Endodermal cell (in vitro differentiated cells): ENCODE measurements around the gene PRDM10. TPM values are rescaled to one million over a fixed set of nuclear protein-coding genes. Genes with fewer than 3 reads are reported as not detected.

Source experiments
- DNase-seq: peaks from one replicate; pipeline ENCODE4 v3.0.0-alpha.2; 2017
- H3K27ac ChIP-seq: 2 replicates; pipeline ENCODE4 v1.5.1; 2013; ENCODE audit warnings: mild to moderate bottlenecking, low read depth, low read length, moderate library complexity
- H3K27me3 ChIP-seq: 2 replicates; pipeline ENCODE4 v1.6.1; 2013; ENCODE audit warnings: mild to moderate bottlenecking, low read length, moderate library complexity; ENCODE audit not compliant: insufficient read depth, control insufficient read depth, poor library complexity, severe bottlenecking
- H3K36me3 ChIP-seq: 2 replicates; pipeline ENCODE4 v1.7.0; 2013; ENCODE audit warnings: mild to moderate bottlenecking, low read length, moderate library complexity; ENCODE audit not compliant: control insufficient read depth, insufficient read depth
- H3K4me1 ChIP-seq: one replicate; pipeline ENCODE4 v1.7.0; 2013; ENCODE audit warnings: low read length; ENCODE audit not compliant: control insufficient read depth, insufficient read depth
- H3K4me3 ChIP-seq: 2 replicates; pipeline ENCODE4 v1.5.1; 2013; ENCODE audit warnings: mild to moderate bottlenecking, low read length, moderate library complexity
- H3K9ac ChIP-seq: 2 replicates; pipeline ENCODE4 v1.6.1; 2013; ENCODE audit warnings: mild to moderate bottlenecking, low read length, moderate library complexity; ENCODE audit not compliant: poor library complexity, severe bottlenecking; ENCODE audit errors: extremely low read depth
- H3K9me3 ChIP-seq: 2 replicates; pipeline ENCODE4 v1.6.1; 2013; ENCODE audit warnings: mild to moderate bottlenecking, low read length, moderate library complexity; ENCODE audit not compliant: control insufficient read depth
- H3K27ac Mint-ChIP-seq: 2 replicates; pipeline ENCODE4 v1.8.0; 2020; ENCODE audit warnings: mixed read lengths
- H3K27me3 Mint-ChIP-seq: 2 replicates; pipeline ENCODE4 v1.8.0; 2021; ENCODE audit warnings: mild to moderate bottlenecking, mixed read lengths; ENCODE audit not compliant: insufficient read depth
- H3K36me3 Mint-ChIP-seq: 2 replicates; pipeline ENCODE4 v1.8.0; 2020; ENCODE audit warnings: low read depth, mixed read lengths
- H3K4me1 Mint-ChIP-seq: 2 replicates; pipeline ENCODE4 v1.8.0; 2020; ENCODE audit warnings: mixed read lengths
- H3K4me3 Mint-ChIP-seq: 2 replicates; pipeline ENCODE4 v1.8.0; 2020; ENCODE audit warnings: mild to moderate bottlenecking, moderate library complexity, mixed read lengths
- H3K9me3 Mint-ChIP-seq: 2 replicates; pipeline ENCODE4 v1.8.0; 2020; ENCODE audit warnings: mild to moderate bottlenecking, mixed read lengths
- CTCF ChIP-seq: fragments of 200-600 bp; sonication (generic); conservative IDR thresholded peaks from 2 replicates; pipeline ENCODE4 v1.5.0; 2021; ENCODE audit warnings: antibody characterized with exemption, mild to moderate bottlenecking
- WGBS, 2 experiments: methylation state at CpG; one replicate each; pipeline versions ENCODE4 v1.1.5 to v1.1.7; 2013; ENCODE audit warnings: missing lambda C conversion rate in 2 of 2, mixed read lengths in 1 of 2; ENCODE audit not compliant: insufficient coverage in 1 of 2, insufficient read length in 1 of 2; 5-methylcytosine and 5-hydroxymethylcytosine counted together
- total RNA-seq, 2 donors: library from RNA; stranded (reverse); fragmentation: NEBNext Ultra II Directional in 1 of 2; extraction: Animal tissue kit (Norgen Biotek cat#: 25700) in 1 of 2; gene quantifications; 2 replicates in 1 of 2; 3 replicates in 1 of 2; pipeline ENCODE4 v1.2.1, GENCODE V29; 2021

Gene PRDM10
- total RNA-seq, 2 donors from 2014 or later: 15.9 to 16.4 TPM

GRCh38 chr11:129997513-129997912 is 5.1 kb downstream of the PRDM10 start:
- peaks cover 23% of the 10 kb centered on the region for H3K36me3 Mint-ChIP-seq
- H3K4me3 ChIP-seq: no peak overlapping the region
- H3K9me3 ChIP-seq: peaks cover 17% of the 10 kb centered on the region
- DNase-seq: no peak
- no peaks in the 10 kb centered on the region for H3K27me3 Mint-ChIP-seq
- H3K4me1 Mint-ChIP-seq: peaks cover 6% of the 10 kb centered on the region
- 90 to 100% methylated on average over 1 to 2 of the region's 2 CpGs for WGBS, 2 experiments
- no peaks in the 10 kb centered on the region for H3K9me3 Mint-ChIP-seq
- H3K27ac ChIP-seq: no peak overlapping the region
- no peak for TF ChIP-seq CTCF
- peaks cover 15% of the 10 kb centered on the region for H3K36me3 ChIP-seq
- H3K4me3 Mint-ChIP-seq: no peak overlapping the region
- no peak overlapping the region for H3K9ac ChIP-seq
- H3K27ac Mint-ChIP-seq: no peak overlapping the region
- H3K4me1 ChIP-seq: peaks cover 3% of the 10 kb centered on the region
- no peaks in the 10 kb centered on the region for H3K27me3 ChIP-seq

GRCh38 chr11:129996113-129996870 is 6.3 kb downstream of the PRDM10 start:
- DNase-seq: no peak
- WGBS, 2 experiments: 95 to 97% methylated on average over 9 to 12 of the region's 12 CpGs
- H3K36me3 Mint-ChIP-seq: peaks cover 23% of the 10 kb centered on the region
- H3K4me1 ChIP-seq: peaks cover 1% of the 10 kb centered on the region
- no peak overlapping the region for H3K27ac Mint-ChIP-seq
- no peaks in the 10 kb centered on the region for H3K27me3 Mint-ChIP-seq
- no peak overlapping the region for H3K9ac ChIP-seq
- no peak overlapping the region for H3K4me3 ChIP-seq
- H3K4me3 Mint-ChIP-seq: no peak overlapping the region
- peaks cover 15% of the 10 kb centered on the region for H3K36me3 ChIP-seq
- peaks cover 17% of the 10 kb centered on the region for H3K9me3 ChIP-seq
- TF ChIP-seq CTCF: no peak
- H3K9me3 Mint-ChIP-seq: no peaks in the 10 kb centered on the region
- H3K4me1 Mint-ChIP-seq: peaks cover 7% of the 10 kb centered on the region
- no peaks in the 10 kb centered on the region for H3K27me3 ChIP-seq
- H3K27ac ChIP-seq: no peak overlapping the region

- no peak overlapping the region for H3K4me3 Mint-ChIP-seq
- no peak overlapping the region for H3K4me3 ChIP-seq
- H3K9me3 Mint-ChIP-seq: no peaks in the 10 kb centered on the region
- 97 to 100% methylated on average over 1 to 4 of the region's 4 CpGs for WGBS, 2 experiments
- no peaks in the 10 kb centered on the region for H3K4me1 ChIP-seq
- peaks cover 17% of the 10 kb centered on the region for H3K9me3 ChIP-seq
- peaks cover 4% of the 10 kb centered on the region for H3K4me1 Mint-ChIP-seq
- H3K9ac ChIP-seq: no peak overlapping the region
- no peak overlapping the region for H3K27ac Mint-ChIP-seq
- no peak overlapping the region for H3K27ac ChIP-seq
- H3K36me3 Mint-ChIP-seq: peaks cover 23% of the 10 kb centered on the region
- peaks cover 15% of the 10 kb centered on the region for H3K36me3 ChIP-seq
- H3K27me3 Mint-ChIP-seq: no peaks in the 10 kb centered on the region
- H3K27me3 ChIP-seq: no peaks in the 10 kb centered on the region
- no peak for DNase-seq
- no peak for TF ChIP-seq CTCF
These were observed 7.5 kb downstream of the PRDM10 start for GRCh38 chr11:129995163-129995562.
